ENCODE data around the gene ZNF557.

DNA sequence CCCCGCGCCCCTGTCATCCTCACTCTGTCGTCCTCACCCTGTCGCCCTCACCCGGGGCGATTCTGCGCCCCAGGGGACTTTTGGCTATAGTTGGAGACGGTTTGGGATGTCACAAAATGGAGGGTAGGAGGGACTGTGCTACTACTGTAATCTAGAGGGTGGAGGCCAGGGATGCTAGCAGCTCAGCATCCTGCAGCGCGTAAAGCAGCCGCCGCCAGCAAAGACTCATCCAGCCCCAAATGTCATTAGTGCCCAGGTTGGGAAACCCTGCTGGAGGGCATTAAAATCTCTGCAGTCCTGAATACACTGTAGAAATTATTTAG lies 362 bp downstream of the ZNF557 start:
- TF ChIP-seq CTCF (IDR thresholded peaks at IDR 0.05) (no peak), EP300 (IDR thresholded peaks at IDR 0.05) (no peak), POLR2A (IDR thresholded peaks at IDR 0.05) (no peak)

All from gastroesophageal sphincter (tissue), 3 donors.